Heart left ventricle (tissue), 13 donors: Measurements from ENCODE around the gene KIF16B.

ENCODE experiments used
- CTCF ChIP-seq, 12 donors: fragments of 200-600 bp; sonication (generic) in 4 of 12; IDR thresholded peaks; one replicate each; pipeline versions ENCODE4 v1.5.0 to v1.8.0; 2018 to 2022; ENCODE audit warnings: antibody characterized with exemption in 12 of 12, mild to moderate bottlenecking in 5 of 12
- POLR2A ChIP-seq, 2 donors: fragments of 450-650 bp; IDR thresholded peaks; one replicate each; pipeline ENCODE4 v1.6.1; 2017; ENCODE audit warnings: antibody characterized with exemption in 2 of 2, mild to moderate bottlenecking in 2 of 2, moderate library complexity in 2 of 2
- donor health status: ischemic (EF 13 %, LVEDD 7.1; RV severe dilation, severe dysfunction).
- donor health status: DM: no; HTN: yes; CAD: no.
- donor health status: DM: no; HTN: no; CAD: no.
- donor health status: ischemic (EF 25% LVEDD 6.9; RV normal size, moderate dysfunction).
- donor health status: ischemic (EF 25% LVEDD 5.7; RV mildly dilated, moderate dysfunction).
- donor health status: ischemic (EF 35%, LVEDD 5.7; RV mildly dilated, moderate dysfunction).
- donor health status: nonischemic (EF 11% LVEDD 7.7; RV severe dilation, severe dysfunction).
- donor health status: DM: yes; HTN: yes; CAD: no.
- donor health status: PGD.
- donor health status: ischemic (EF 29% LVEDD 5.4; RV normal size, mild dysfunction).
- donor health status: nonischemic (EF 23%, LVEDD 6.1; RV moderate dilation, normal function).

- TF ChIP-seq CTCF (IDR thresholded peaks at IDR 0.05) (no peak), POLR2A (IDR thresholded peaks at IDR 0.05) (no peak)
Observed at GRCh38 chr20:16246291-16246690, 327.0 kb downstream of the KIF16B start.
